HG03558 (cell line): ENCODE measurements around the gene CCR8.
A peak's percentile ranks its signal among the peaks of the same experiment; 100 is the strongest.

Source experiments
- ATAC-seq: cut with Tn5 transposase; IDR thresholded peaks from one replicate; pipeline ENCODE4 v1.9.1; 2021; ENCODE audit warnings: moderate number of reproducible peaks; ENCODE audit not compliant: unreplicated experiment; ENCODE audit errors: extremely low read depth

The CCR8 gene, protein sequence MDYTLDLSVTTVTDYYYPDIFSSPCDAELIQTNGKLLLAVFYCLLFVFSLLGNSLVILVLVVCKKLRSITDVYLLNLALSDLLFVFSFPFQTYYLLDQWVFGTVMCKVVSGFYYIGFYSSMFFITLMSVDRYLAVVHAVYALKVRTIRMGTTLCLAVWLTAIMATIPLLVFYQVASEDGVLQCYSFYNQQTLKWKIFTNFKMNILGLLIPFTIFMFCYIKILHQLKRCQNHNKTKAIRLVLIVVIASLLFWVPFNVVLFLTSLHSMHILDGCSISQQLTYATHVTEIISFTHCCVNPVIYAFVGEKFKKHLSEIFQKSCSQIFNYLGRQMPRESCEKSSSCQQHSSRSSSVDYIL

GRCh38 chr3:39329493-39329892 is at the start of gene CCR8:
TSS of gene CCR8 (plus strand) at chr3:39329709. CDS start at chr3:39332332, 2,623 bp downstream.
- no peak for ATAC-seq

DNA sequence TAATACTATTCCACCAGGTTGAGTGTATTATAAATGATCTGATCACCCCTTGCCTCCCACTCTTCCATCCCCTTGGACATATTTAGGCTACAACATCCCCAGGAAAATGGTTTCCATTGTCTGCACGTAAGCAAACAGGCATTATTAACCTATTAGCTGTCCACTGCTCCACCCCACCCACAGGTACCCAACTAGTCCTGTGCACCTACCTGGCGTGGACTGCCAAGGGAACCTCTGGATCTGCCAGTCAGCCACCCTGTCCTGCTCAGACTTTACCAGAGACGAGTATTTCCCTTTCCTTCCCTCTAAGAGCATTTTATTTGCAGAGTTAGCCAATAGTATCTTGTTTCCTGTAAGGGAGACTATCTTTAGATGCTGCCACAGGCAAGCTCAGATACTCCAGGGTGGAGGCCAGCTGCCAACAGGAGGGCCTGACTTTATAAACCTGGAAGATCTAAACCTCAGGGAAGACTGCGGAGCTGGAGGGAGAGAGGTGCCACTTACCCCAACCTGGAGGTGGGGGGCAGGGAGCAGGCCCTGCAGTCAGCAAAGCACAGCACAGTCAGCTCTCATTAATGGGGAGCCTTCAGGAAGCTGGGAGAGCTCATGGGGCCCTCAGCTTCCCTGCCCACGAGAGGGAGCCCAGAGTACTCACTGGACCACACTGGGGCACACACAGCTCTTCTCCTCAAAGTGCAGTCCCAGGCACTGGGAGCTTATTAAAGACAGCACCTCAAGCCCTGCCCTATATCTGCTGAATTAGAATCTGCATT is 49.6 kb upstream of the CCR8 start, which contains the start of gene CX3CR1:
CX3CR1 (minus strand) TSS at position 292 of the 773 bp plus-strand sequence. CDS start 13,527 bp downstream, outside the sequence.
- ATAC-seq = no peak

GRCh38 chr3:39280571-39280970 is 48.9 kb upstream of the CCR8 start:
- no peak for ATAC-seq

DNA sequence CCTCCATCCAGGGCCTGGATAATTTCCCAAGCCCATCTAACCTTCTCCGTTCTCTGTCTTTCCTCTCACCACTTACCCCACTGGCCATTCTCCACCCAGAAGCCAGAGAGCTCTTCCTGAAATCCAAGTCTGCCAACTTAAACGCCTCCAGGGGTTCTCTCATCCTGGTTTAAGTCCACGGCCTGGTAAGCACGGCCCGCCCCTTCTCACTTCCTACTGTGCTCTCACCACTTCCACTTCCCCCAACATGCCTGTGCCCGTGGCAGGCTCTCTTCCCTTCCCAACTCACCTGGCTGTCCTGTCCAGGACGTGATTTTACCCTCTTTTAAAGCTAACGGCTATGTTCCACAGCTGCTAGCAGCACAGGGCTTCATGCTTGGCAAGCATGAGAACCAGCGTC is 48.0 kb upstream of the CCR8 start:
- ATAC-seq = no peak

- ATAC-seq = no peak
Observed at GRCh38 chr3:39282057-39282456, 47.5 kb upstream of the CCR8 start.

- no peak for ATAC-seq
Observed at GRCh38 chr3:39284457-39284881, 45.0 kb upstream of the CCR8 start.

DNA sequence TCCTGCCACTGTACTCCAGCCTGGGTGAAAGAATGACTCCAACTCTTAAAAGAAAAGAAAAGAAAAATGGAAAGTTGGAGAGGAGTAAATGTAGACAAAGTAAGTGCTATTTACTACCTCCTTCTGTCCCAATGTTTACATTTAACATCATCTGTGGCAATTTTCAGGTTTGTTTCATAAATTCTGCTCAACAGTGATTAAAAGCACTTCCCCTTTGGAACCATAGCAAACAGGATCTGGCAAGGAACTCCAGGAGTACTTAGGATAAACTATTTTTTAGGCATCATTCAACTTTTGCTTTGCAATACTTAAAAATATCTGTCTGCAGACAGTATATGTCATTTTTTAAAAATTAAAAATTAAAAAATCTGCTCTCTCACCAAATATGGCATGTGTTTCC is 44.2 kb upstream of the CCR8 start:
- ATAC-seq = no peak

- ATAC-seq = no peak
Observed at GRCh38 chr3:39286771-39287170, 42.7 kb upstream of the CCR8 start.

- no peak for ATAC-seq
Observed at GRCh38 chr3:39287216-39288164, 42.0 kb upstream of the CCR8 start.

GRCh38 chr3:39288300-39288808 is 41.2 kb upstream of the CCR8 start:
- peak; percentile 96 for ATAC-seq

DNA sequence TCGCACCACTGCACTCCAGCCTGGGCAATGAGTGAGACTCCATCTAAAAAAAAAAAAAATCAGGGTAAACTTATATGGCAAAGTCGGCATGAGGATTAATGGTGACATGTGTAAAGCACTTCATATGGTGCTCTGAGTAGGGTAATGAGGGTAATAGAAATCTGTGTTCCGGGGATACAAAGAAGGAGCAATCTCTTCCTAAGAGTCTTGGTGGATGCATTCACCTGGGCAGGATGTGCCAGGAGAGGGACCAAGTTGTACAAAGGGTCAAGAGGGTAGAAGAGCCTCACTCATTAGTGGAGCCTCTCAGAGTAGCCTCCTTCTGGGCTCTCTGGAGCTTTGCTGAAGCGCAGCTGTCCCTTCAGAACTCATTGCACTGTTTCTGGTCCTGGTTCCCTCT is 40.4 kb upstream of the CCR8 start:
- ATAC-seq = no peak

DNA sequence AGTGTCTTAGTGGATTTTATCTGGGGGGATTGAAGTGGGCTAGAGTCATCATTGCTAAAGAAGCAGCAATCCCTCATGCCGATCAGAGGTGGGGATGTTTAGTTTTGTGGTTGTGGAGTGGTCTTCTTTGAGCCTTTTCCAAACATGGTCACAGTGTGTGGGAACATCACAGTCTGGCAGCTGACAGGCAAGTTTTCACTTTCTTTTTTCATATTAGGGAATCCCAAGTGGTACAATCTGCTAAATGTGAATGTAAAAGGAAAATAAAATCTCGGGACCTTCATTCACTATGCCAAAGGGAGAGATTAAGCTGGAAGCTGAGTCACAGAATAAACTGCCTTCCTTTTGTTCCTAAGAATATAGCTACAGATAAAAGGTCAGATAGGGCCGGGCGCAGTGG is 39.3 kb upstream of the CCR8 start:
- ATAC-seq = no peak

DNA sequence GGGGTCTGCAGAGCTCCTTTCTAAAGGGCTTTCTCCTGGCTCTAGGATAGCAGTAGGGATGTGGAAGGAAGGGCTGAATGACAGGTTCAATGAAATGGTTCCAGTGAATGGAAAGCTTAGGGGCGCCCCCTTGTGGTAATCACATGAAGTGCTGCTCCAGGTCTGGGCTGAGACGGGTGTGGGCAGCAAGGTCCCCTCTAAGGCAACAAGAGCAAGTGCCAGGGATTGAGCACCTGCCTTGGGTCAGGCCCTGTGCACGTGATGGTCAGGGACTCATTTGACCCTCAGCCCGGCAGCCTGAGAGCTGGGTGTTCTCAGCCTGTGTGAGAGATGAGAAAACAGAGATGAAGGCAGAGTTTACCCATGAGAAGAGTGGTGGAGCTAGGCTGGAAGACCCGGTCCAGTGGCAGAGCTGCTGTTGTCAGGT is 37.6 kb upstream of the CCR8 start:
- no peak for ATAC-seq

- ATAC-seq = no peak
Observed at GRCh38 chr3:39292961-39293360, 36.5 kb upstream of the CCR8 start.

DNA sequence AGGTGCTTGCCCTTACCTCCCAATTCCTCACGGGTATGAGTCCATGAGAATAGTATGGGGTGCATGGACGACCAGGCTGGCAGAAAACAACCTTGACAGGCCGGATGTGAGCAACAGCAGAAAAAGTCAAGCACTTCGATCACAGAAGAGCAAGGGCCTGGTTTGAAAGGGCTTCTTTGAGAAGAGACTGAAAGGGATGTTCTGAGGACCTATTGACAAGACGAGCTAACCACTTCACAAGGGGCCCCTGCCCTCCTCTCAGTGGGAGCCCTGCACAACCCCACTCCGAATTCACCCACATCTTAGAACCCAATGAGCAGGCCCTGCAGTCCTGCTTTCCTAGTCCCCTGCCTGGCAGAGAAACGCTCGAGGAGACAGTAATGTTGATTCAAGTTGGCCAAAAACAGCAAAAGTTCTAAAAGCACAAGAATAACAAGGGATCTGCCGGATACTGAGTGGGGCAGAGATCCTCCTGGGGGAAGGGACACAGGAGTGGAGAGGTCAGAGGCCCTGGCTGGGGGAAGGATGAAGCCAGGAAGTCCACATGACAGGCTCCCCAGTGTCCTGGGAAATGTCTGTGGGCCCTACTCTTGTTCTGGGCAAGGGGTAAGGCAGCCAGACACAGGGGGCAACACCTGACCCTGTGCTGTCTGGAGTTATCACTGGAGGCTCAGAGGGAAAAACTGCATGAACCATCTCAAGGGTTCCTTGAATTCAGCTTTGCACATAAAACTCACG is 34.9 kb upstream of the CCR8 start:
- no peak for ATAC-seq

GRCh38 chr3:39295184-39295775 is 34.2 kb upstream of the CCR8 start:
- peak; percentile 73 for ATAC-seq

DNA sequence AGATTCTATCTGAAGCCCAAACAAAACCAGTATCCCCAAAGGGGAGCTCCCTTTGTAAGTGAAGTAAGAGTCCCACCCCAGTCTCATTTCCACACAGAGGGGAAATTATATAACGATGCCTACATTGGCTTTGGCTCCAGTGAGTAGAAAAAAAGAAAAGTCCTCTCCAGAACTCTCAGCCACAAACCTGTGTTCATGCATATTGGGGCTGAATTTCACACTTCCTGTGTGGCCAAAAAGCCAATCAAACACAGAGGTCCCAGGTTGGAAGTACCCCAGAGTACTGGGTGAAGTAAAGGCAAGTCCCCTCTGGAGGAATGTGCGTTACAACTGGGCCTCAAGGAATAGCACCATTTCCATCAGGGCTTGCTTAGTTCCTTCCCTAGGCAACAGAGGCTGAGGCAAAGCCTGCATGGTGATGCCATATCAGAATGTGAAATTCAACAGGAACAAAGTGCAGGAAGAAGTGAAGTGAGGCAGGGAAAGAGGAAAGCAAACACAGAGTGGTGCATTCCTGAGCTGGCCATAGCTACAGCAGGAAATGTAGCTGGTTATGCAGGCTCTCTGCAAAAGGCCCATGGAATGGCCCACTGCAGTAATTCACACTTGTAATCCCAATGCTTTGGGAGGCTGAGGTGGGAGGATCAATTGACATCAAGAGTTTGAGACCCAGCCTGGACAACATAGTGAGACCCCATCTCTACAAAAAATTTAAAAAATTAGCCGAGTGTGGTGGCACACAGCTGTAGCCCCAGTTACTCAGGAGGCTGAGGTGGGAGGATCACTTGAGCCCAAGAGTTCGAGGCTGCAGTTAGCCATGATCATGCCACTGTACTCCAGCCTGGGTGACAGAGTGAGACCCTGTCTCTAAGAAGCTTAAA is 33.1 kb upstream of the CCR8 start:
- ATAC-seq = no peak

- ATAC-seq = no peak
Observed at GRCh38 chr3:39299279-39299678, 30.2 kb upstream of the CCR8 start.
